ENCODE measurements around the gene TMEM120A. TPM values are rescaled to one million over a fixed set of nuclear protein-coding genes. Genes with fewer than 3 reads are reported as not detected.

The TMEM120A gene
- total RNA-seq, 1 experiment from 2014 or later = 17.9 TPM

DNA sequence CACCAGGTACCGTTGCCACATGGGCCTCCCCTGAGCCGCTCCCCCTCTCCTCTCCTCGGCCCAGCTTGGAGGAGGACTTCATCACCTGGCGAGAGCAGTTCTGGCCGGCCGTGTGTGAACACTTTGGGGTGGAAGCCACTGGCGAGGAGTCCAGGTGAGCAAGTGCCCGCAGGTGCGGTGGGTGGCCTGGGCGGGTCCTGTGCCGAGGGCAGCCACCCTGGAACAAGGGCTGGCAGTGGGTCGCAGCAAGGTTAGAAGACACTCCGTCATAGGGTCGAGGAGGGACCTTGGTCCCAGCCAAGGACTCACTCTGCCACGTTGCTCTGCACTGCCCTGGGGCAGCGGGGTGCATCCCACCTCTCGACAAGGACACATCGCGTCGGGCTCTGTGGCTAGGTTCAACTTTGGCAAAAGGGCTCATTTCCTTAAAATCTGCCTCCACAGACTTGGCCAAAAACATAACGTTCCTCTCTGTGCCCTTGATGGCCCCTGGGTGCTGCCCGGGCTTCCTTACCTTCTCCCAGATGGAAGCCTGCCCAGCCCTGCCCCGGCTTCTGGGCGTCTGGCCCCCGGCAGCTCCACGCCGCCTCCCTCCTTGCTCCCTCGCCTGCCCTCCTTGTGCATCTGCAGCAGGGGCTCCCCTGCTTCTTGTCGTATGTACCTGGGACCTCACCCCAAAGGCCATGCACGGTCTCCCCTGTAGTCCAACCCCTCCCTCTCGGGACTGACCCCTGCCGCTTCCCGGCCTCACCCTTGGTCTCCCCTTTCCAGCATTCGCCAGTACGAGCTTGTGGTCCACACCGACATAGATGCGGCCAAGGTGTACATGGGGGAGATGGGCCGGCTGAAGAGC, 12.7 kb downstream of the TMEM120A start:
- BruUV-seq (replicated peaks) = no TSS peak
- Histone ChIP-seq H3K4me3 (ENCODE audit: low read length) (no peak overlapping the region), H3K9me2 (replicated peaks; ENCODE audit: low read length) (no peaks in the 10 kb centered on the region), H3K36me3 (ENCODE audit: low read depth, low read length) (no peaks in the 10 kb centered on the region), H3K9me3 (ENCODE audit: low read length) (no peaks in the 10 kb centered on the region), H3K79me2 (ENCODE audit: low read length) (no peaks in the 10 kb centered on the region), H3K9ac (ENCODE audit: low read length) (no peak overlapping the region), H3K27ac (ENCODE audit: low read length) (no peak overlapping the region), H4K20me1 (ENCODE audit: low read length) (no peaks in the 10 kb centered on the region), H2AFZ (ENCODE audit: low read length) (no peak overlapping the region), H3K4me1 (ENCODE audit: insufficient read depth, low read length) (no peaks in the 10 kb centered on the region), H3K27me3 (ENCODE audit: low read length) (no peaks in the 10 kb centered on the region), H3K4me2 (ENCODE audit: low read length) (no peak overlapping the region), H3F3A (ENCODE audit: low read length, unreplicated experiment) (no peaks in the 10 kb centered on the region)
- intact Hi-C loops (cut with micrococcal nuclease) = no loop called here
- DNase-seq (no peak), ATAC-seq (no peak)
- no peak for TF ChIP-seq EZH2phosphoT487 (IDR thresholded peaks at IDR 0.05; ENCODE audit: borderline replicate concordance, low read length)
- no peak for TF ChIP-seq EZH2 (IDR thresholded peaks at IDR 0.05; ENCODE audit: low read length, unreplicated experiment)
- TF ChIP-seq, protein P1, sequence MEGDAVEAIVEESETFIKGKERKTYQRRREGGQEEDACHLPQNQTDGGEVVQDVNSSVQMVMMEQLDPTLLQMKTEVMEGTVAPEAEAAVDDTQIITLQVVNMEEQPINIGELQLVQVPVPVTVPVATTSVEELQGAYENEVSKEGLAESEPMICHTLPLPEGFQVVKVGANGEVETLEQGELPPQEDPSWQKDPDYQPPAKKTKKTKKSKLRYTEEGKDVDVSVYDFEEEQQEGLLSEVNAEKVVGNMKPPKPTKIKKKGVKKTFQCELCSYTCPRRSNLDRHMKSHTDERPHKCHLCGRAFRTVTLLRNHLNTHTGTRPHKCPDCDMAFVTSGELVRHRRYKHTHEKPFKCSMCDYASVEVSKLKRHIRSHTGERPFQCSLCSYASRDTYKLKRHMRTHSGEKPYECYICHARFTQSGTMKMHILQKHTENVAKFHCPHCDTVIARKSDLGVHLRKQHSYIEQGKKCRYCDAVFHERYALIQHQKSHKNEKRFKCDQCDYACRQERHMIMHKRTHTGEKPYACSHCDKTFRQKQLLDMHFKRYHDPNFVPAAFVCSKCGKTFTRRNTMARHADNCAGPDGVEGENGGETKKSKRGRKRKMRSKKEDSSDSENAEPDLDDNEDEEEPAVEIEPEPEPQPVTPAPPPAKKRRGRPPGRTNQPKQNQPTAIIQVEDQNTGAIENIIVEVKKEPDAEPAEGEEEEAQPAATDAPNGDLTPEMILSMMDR (conservative IDR thresholded peaks at IDR 0.05; ENCODE audit: low read depth, low read length) = no peak
- CTCF ChIA-PET = no interaction called here
- POLR2A ChIA-PET (ENCODE audit: unreplicated experiment) = no interaction called here

DNA sequence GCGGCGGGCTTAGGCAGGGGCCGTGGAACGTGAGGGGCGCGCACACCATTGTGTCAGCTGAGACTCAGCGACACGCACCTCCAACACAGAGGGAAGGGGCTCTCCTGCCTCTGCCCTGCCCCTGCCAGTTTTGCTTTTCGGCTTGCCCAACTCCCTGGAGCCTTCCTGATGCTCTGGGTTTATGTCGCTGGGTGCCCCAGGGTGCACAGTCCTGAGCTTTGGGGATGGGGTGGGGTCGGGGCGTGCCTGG, 13.3 kb downstream of the TMEM120A start:
- H3K4me2 ChIP-seq (ENCODE audit: low read length) = no peak overlapping the region
- no peaks in the 10 kb centered on the region for H4K20me1 ChIP-seq (ENCODE audit: low read length)
- no peaks in the 10 kb centered on the region for H3F3A ChIP-seq (ENCODE audit: low read length, unreplicated experiment)
- ATAC-seq (no peak), DNase-seq (no peak)
- no peaks in the 10 kb centered on the region for H3K79me2 ChIP-seq (ENCODE audit: low read length)
- CTCF ChIA-PET = no interaction called here
- H3K27ac ChIP-seq (ENCODE audit: low read length) = no peak overlapping the region
- no peak overlapping the region for H3K9ac ChIP-seq (ENCODE audit: low read length)
- H3K9me2 ChIP-seq (replicated peaks; ENCODE audit: low read length) = no peaks in the 10 kb centered on the region
- H3K9me3 ChIP-seq (ENCODE audit: low read length) = no peaks in the 10 kb centered on the region
- no peaks in the 10 kb centered on the region for H3K4me1 ChIP-seq (ENCODE audit: insufficient read depth, low read length)
- POLR2A ChIA-PET (ENCODE audit: unreplicated experiment) = no interaction called here
- H2AFZ ChIP-seq (ENCODE audit: low read length) = no peak overlapping the region
- H3K27me3 ChIP-seq (ENCODE audit: low read length) = no peaks in the 10 kb centered on the region
- no peaks in the 10 kb centered on the region for H3K36me3 ChIP-seq (ENCODE audit: low read depth, low read length)
- intact Hi-C loops (cut with micrococcal nuclease) = no loop called here
- TF ChIP-seq, protein P1 (conservative IDR thresholded peaks at IDR 0.05; ENCODE audit: low read depth, low read length) = no peak
- TF ChIP-seq EZH2 (IDR thresholded peaks at IDR 0.05; ENCODE audit: low read length, unreplicated experiment) = no peak
- no peak for TF ChIP-seq EZH2phosphoT487 (IDR thresholded peaks at IDR 0.05; ENCODE audit: borderline replicate concordance, low read length)
- H3K4me3 ChIP-seq (ENCODE audit: low read length) = no peak overlapping the region
- BruUV-seq (replicated peaks) = no TSS peak

DNA sequence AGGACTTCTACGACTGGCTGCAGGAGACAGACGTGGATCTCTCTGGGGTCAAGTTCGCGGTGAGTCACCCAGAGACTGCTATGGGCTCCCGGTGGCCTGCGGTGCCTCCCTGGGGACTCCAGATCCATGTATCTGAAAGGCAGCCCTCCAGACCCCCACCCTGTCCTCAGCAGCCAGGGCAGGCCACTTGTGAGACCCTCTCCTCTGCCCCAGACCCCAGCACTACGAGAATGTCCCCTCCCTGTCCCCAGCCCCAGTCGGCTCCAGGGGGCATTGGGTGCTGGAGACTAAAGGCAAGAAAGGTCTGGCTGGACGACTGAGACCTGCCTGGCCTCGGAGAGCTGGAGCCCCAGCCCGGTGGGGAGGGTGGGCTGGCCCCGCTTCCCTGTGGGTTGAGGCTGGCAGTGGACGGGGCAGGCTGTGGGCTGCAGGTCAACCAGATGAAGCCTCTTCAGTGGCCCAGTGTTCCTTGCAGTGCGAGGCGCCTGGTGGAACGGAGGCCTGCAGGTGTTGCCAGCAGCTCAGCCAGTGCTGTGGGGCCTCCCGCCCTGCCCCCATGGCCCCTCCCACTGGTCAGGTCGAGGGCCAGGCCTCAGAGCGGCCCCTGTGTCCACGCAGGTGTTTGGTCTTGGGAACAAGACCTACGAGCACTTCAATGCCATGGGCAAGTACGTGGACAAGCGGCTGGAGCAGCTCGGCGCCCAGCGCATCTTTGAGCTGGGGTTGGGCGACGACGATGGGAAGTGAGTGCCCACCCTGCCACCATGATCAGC, 13.8 kb downstream of the TMEM120A start:
- Histone ChIP-seq H3K9me2 (replicated peaks; ENCODE audit: low read length) (no peaks in the 10 kb centered on the region), H3K9ac (ENCODE audit: low read length) (no peak overlapping the region), H3K79me2 (ENCODE audit: low read length) (no peaks in the 10 kb centered on the region), H3K4me3 (ENCODE audit: low read length) (no peak overlapping the region), H3K36me3 (ENCODE audit: low read depth, low read length) (no peaks in the 10 kb centered on the region), H3F3A (ENCODE audit: low read length, unreplicated experiment) (no peaks in the 10 kb centered on the region), H2AFZ (ENCODE audit: low read length) (no peak overlapping the region), H3K4me1 (ENCODE audit: insufficient read depth, low read length) (no peaks in the 10 kb centered on the region), H4K20me1 (ENCODE audit: low read length) (no peaks in the 10 kb centered on the region), H3K27ac (ENCODE audit: low read length) (no peak overlapping the region), H3K27me3 (ENCODE audit: low read length) (no peaks in the 10 kb centered on the region), H3K9me3 (ENCODE audit: low read length) (no peaks in the 10 kb centered on the region), H3K4me2 (ENCODE audit: low read length) (no peak overlapping the region)
- ChIA-PET POLR2A (ENCODE audit: unreplicated experiment) (no interaction called here), CTCF (no interaction called here)
- BruUV-seq (replicated peaks) = no TSS peak
- intact Hi-C loops (cut with micrococcal nuclease) = no loop called here
- ATAC-seq (no peak), DNase-seq (no peak)
- TF ChIP-seq EZH2phosphoT487 (IDR thresholded peaks at IDR 0.05; ENCODE audit: borderline replicate concordance, low read length) (no peak), EZH2 (IDR thresholded peaks at IDR 0.05; ENCODE audit: low read length, unreplicated experiment) (no peak)
- TF ChIP-seq, protein P1 (conservative IDR thresholded peaks at IDR 0.05; ENCODE audit: low read depth, low read length) = no peak

Data from PC-3 (cell line).